Activated CD4-positive, alpha-beta T cell treated with anti-CD3 and anti-CD28 coated beads, Interleukin-2, amount 50 U/mL, for 48 hours (primary cell): ENCODE data around the gene FGF14.
"Not testable (repeated sequence)": the region's sequence is repeated elsewhere in the genome, so short reads cannot be mapped to it uniquely, and the experiment has no call there.

Experiments used
- DNase-seq, 2 experiments: peaks; one replicate each; pipeline ENCODE4 v3.0.0-alpha.2; 2020

FGF14 gene

DNA sequence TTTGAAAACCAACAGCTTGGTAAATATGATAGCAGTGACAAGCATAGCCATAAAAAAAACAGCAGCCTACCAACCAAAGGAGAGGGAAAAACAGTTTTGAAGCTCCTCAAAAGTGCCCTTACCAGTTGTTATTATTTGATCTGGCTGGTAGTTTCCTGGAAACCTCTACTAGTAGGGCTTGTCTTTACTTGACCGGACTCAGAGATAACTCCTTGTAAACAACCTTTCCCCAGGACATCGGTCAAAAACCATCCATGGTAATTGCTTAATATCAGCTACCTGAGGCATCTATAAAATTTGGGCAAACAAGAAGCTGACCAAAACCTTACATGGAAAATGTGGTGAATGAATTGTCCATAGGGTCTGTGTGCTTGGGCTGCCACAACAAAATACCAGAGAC, 210.9 kb downstream of the FGF14 start:
- DNase-seq = no peak

DNA sequence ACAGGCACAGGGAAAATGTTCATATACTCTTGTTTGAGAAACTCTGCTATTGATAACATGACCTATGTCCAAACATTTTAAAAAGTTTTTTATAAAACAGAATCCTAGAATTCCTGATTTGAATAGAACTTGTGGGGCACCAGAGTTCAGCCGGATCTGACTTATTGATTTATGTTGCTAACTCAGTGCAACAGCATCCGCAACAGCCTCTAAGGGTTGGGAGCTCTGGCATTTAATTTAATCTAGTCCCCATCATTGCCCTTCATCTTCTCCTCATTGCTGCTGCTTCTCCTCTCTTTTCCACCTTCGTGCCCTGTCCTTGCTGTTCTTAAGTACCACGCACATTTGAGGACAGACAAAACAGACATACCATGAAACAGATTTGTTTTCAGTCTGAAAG, 214.5 kb downstream of the FGF14 start:
- no peak for DNase-seq

DNA sequence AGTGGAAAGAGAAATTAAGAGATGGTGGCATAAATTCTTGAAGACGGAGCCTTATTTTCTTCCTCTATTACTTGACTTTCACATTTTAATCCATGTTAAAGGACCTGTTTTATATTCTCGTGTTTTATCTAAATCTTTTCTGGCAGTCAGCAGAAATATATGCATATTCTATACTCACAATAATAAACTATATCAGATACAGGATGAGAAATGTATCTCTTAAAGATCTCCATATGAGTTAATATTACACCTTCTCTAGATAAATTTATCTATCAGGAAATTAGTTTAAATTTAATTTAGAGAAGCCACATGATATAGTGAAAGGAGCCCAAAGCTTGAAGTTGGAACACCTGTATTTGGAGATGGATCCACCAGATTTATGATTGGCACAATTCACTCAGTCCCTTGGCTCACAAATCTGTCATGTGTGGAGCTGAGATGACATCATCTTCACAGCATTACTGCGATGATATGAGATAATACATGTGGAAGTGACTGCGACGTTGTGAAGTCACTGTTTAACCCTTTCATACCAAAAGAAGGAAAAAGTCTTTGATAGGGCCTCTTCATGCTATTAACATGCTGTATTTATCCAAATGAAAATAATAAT, 216.4 kb downstream of the FGF14 start:
- no peak for DNase-seq

DNA sequence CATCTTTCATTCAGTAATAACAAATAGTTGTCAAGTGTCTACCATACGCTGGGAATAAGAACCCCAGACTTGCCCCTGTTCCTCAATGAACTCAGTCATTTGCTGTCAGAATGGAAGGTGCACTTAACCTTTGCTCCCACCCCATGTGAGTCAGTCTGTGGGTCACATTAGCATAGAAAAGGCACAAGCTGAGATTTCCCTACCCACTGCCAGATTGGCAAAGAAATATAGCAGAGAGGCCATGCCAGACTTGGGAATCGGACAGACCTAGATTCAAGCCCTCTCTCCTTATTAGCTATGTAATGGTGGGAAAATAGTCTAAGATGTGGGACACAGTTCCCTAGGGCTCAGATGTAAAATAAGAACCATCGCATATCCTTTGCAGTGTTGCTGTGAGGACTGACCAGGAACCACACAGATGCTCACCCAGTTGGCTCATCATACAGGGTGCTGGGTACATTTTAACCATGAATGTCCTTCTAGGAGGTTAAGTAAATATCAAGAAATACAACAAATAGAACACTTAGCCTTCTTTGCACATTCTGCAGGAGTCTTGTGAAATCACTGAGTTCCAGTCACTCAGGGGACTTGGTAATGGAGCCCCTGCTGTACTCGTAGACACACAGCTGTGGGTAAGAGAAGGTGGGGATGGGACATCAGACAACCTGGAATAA, 218.2 kb downstream of the FGF14 start:
- DNase-seq = no peak

DNA sequence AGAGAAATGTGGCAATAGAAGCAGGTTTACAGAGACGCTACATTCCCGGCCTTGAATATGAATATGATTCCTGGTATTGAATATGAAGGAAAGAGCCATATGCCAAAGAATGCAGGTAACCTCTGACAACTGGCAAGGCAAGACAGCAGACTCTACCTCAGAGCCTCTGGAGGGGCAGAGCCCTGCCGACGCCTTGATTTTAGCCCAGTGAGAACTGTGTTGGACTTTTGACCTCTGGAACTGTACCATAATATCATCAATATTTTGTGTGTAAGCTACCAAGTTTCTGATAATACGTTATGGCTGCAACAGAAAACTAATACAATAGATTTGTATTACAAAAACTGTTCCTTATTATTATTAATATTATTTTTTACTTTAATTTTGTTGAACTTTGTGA, 219.7 kb downstream of the FGF14 start:
- no peak for DNase-seq

- no peak for DNase-seq
These were observed 224.4 kb downstream of the FGF14 start for GRCh38 chr13:102177431-102177830.

GRCh38 chr13:102176846-102177245, 225.0 kb downstream of the FGF14 start:
- no peak for DNase-seq

GRCh38 chr13:102172406-102172805, 229.4 kb downstream of the FGF14 start:
- no peak for DNase-seq

GRCh38 chr13:102170305-102170704, 231.5 kb downstream of the FGF14 start:
- DNase-seq = no peak

DNA sequence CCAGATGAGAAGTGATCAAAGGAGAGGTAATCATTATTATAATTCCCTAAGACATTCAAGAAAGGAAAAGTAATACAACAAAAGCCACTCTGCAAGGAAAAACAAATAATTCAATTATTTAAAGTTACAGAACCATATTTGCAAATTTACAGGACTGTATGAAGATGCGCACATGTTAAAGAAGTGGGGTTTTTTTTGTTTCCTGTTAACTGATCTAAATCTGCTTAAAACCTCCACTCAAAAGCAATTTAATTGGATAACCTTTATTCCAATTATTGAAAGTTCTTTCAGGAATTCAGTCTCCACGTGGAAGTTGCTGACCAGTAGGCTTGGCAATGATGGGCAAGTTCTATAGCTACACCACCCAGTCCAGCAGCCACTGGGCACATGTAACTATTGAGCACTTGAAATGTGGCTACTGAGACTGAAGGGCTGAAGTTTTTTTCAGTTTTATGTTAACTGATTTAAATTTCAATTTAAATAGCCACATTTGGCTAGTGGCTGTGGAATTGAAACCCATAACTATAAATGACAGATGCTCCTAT, 232.3 kb downstream of the FGF14 start:
- no peak for DNase-seq

DNA sequence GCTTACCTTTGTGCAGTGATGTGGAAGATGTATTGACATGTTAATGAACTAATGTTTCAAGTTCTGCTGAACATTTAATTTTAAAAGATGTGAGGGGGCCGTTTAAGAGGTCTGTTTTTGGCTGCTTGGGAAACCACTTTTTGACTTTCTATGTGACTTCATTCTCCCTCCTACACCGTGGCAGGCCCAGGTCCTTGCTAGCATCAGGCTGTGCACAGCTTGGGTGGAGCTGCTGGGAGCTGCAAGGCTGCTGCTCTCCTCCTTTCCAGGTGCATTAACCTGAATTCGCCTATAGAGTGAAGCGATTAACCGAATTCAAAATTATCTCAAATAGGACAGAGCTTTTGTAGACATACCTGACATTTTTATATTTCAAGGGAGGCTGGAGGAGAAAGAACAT, 249.1 kb downstream of the FGF14 start:
- no peak for DNase-seq

- no peak for DNase-seq
These were observed 254.5 kb downstream of the FGF14 start for GRCh38 chr13:102147353-102147752.

- no peak for DNase-seq
These were observed 256.1 kb downstream of the FGF14 start for GRCh38 chr13:102145750-102146149.

DNA sequence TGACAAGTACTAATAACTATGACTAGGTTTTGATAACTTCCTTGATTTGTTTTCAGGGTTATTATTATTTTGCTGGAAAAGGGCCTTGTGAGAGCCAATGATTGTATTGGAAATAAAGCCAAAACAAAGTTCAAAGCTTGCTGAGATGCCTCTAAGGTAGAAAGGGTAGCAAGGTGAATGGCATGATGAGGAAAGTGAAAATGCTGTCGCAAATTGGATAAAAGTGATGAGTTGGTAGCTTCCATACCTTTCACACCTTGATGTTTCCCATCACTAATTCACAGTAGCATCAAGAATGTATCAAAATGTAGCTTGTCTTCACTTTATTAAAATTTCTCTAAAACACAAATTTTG, 259.4 kb downstream of the FGF14 start:
- DNase-seq = no peak

DNA sequence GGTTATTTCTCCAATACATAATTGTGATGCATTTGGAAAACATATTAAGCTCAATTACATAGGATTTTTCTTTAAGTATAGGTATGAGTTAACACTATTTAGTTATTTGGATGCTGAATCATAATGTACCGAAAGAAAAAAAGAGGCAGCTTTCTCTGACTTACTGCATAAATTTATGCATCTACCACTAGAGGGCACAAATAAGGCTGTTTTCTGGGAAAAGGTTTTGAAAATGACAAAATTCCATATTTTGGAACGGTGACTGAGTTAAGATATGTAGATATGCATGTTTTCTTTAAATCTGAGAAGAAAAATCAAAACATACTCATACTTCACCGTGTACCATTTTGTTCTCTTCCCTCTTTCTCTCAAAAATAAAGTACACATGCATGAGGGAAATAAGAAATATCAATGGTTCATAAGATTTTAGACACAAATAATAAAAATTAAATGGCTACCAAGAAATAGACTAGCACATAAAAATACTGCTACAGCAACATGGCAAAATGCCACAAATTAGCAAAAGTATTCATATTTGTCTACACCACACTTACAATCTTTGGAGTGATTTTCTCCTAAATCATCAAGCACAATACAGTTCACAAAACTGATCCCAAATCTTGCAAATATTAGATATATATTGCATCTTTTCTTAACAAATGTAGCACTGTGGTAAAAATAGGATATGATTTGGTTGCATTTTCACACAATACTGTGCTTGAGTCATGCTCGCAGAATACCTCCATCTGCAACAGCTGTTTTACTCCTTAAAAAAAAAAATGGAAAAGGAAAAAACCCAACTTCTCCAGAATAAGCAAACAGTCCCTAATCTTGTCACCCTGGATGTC, 260.0 kb downstream of the FGF14 start:
- no peak for DNase-seq

- DNase-seq = no peak
These were observed 262.2 kb downstream of the FGF14 start for GRCh38 chr13:102139626-102140025.

DNA sequence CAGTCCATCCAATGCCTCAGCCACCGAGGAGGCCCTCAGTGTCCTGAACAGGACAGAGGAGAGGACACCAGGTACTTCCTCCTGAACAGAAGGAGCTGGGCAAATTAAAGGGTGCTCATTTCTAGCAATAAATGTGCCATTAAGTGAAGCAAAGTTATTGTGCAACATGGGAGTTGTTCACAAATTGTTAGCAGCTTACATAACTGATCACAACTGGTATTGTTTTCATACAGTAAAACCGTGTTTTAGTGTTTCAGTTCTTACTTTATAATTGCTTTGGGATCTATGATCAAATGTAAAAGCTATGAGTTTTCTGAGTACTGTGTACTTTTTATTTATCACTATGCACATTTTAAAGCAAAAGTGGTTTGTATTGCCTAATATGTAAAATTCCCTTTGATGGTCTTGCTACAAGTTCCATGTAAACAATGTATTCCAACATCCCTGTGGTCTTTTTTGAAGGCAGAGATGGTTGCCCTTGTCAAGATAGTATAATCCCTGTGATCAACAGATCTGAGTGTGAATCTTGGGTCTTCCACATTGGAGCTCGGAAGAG, 263.1 kb downstream of the FGF14 start:
- DNase-seq = no peak

DNA sequence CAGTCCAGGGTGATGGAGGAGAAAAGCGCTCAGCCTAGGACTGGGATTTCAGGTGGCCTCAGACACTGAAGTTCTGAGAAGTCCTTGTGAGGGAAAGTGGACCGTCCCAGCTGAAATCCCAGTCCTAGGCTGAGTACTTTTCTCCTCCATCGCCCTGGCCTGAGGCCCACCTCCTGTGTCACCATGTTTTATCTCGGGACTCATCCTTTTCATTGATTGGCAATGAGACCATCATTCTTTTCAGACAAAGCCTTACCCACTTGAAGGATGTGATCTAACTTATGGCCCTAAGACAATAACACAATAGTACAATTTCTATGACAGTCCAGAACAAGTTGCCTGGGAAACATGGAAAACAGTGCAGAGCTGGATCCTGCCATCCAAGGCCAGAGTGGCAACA, 263.9 kb downstream of the FGF14 start:
- not testable (repeated sequence) for DNase-seq

DNA sequence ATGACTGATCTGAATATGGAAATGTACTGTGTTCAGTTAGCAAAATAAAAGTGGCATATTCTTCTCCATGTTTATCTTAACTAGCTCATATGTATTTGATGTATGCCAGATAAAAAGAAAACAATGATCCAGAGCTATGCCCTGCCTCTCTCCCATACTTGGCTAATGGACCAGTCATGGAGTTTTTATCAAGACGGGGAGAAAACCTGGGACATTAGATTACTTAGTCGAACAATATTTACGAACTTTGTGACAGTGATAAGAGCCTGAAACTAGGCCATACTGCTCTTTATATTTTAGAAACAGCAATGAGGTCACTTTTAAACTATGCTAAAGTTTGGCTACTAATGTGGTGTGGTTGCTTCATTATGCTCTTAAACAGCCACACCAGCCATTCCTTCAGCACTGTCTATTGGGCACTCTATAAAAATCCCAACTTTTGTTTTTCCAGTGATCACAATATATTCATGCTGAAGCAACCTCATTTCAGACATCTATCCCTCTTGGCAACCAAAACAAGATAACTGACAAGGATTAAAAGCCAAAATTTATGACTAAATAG, 265.0 kb downstream of the FGF14 start:
- no peak for DNase-seq

- no peak for DNase-seq
These were observed 269.0 kb downstream of the FGF14 start for GRCh38 chr13:102132777-102133295.

DNA sequence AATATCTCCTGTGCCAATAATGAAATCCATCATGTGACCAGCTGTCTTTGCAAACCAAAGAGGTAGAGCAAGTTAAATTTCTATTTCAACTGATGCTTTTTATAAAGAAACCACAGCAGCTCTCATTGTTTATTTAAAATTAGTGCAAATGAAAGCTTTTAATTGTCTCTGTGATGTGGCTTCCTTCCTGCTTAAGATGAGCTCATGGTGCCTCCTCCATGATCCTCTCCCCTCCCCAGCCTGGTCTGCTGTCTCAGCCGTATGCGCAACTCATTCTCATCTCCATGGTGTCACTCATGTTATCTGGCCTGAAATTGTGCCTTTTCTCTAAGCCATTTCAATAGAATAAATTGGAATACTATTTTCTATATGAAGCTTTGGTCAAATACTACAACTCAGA, 270.6 kb downstream of the FGF14 start:
- DNase-seq = no peak

DNA sequence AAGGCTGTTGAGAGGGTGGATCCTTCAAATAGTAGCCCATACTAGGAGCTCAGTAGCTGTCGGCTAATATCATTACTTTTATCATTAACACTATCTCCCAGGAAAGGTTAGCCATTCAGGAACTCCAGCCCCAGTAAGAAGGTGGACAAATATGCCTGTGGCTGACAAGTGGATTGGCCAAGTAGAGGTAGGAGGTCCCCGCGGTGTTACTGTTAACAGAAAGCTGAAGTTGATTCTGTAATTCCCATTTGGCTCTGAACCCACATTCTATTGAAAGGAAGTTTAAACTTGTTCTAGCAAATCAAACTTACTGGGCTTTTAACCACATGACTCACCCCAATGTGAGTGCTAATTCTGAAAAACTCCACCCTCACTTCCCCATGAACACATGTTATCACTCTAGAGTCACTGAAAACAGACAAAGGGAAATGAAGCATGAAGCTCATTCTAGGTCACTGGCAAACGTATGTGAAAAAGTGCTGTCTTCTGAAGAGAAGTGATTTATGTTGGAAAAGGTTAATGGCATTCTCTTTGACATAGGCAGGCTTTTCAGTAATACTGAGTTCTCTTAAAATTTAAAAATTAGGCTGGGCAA, 273.5 kb downstream of the FGF14 start:
- no peak for DNase-seq

- DNase-seq = no peak
These were observed 274.7 kb downstream of the FGF14 start for GRCh38 chr13:102127153-102127552.
